ENCODE results near the gene TNS3.

TNS3 gene

GRCh38 chr7:47577321-47577919 is 4.5 kb downstream of the TNS3 start:
- CTCF ChIA-PET = no interaction called here
- POLR2A ChIA-PET = no interaction called here
- TF ChIP-seq CTCF (IDR thresholded peaks at IDR 0.05; ENCODE audit: control extremely low read depth, extremely low read depth, low read depth, missing control alignments) = no peak
- no peak for DNase-seq (ENCODE audit: extremely low spot score)

GRCh38 chr7:47576866-47577306 is 5.0 kb downstream of the TNS3 start:
- TF ChIP-seq CTCF (IDR thresholded peaks at IDR 0.05; ENCODE audit: control extremely low read depth, extremely low read depth, low read depth, missing control alignments) = no peak
- no peak for DNase-seq (ENCODE audit: extremely low spot score)
- CTCF ChIA-PET = no interaction called here
- POLR2A ChIA-PET = no interaction called here

GRCh38 chr7:47576031-47576865 is 5.7 kb downstream of the TNS3 start:
- TF ChIP-seq CTCF (IDR thresholded peaks at IDR 0.05; ENCODE audit: control extremely low read depth, extremely low read depth, low read depth, missing control alignments) = no peak
- no peak for DNase-seq (ENCODE audit: extremely low spot score)
- ChIA-PET POLR2A (no interaction called here), CTCF (no interaction called here)

- TF ChIP-seq CTCF (IDR thresholded peaks at IDR 0.05; ENCODE audit: control extremely low read depth, extremely low read depth, low read depth, missing control alignments) = no peak
- CTCF ChIA-PET = interaction anchor here (0.9 kb wide), 1 partner anchor 9 kb away, joined by 4 read pairs; no protein-coding TSS in a partner anchor
- POLR2A ChIA-PET = no interaction called here
- no peak for DNase-seq (ENCODE audit: extremely low spot score)
Measured at GRCh38 chr7:47574482-47575329, 7.2 kb downstream of the TNS3 start.

- TF ChIP-seq CTCF (IDR thresholded peaks at IDR 0.05; ENCODE audit: control extremely low read depth, extremely low read depth, low read depth, missing control alignments) = no peak
- ChIA-PET POLR2A (no interaction called here), CTCF (no interaction called here)
- DNase-seq (ENCODE audit: extremely low spot score) = no peak
Measured at GRCh38 chr7:47573758-47574481, 8.0 kb downstream of the TNS3 start.

Data from GM10248 (cell line).